UCSD-AML1 (cell line): Measurements from ENCODE around the gene LIPC.

Experiments
- DNase-seq: peaks from one replicate; lab custom pipeline; 2025; ENCODE audit not compliant: unreplicated experiment; lab: John Stamatoyannopoulos, UW

Gene LIPC

DNA sequence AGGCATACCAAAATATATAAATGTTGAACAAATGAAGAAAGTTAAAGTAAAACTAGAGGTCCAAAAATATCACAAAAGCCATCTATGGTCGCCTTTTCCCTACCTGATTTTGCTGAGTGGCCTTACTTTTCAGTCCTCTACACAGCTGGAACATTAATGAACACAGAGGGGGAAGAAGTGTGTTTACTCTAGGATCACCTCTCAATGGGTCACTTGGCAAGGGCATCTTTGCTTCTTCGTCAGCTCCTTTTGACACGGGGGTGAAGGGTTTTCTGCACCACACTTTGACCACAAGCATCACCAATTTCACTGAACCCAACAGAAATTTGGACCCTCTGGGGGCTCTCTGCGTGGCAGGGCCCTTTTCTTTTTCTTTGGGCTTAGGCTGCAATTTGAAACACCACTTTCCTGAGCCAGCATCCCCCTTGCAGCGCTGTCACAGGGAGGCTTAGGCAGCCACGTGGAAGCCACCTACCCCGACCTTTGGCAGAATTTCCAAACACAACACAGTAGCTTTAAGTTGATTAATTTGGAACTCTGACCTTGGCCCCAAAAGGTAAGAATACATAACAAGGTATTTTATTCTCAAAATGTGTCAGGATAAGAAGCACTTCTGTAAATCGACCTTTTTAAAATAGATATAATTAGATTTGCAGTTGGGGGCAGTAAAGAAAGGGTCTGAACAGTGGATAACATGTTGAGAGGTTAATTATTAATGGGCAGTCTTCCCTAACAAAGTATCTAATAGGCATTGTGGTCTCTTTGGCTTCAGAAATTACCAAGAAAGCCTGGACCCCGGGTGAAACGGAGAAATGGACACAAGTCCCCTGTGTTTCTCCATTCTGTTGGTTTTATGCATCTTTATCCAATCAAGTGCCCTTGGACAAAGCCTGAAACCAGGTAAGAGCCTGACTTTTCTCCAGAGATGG lies at the start of gene LIPC:
Gene LIPC, plus strand, starts transcription at position 771 of the 929 bp plus-strand sequence. Its CDS starts 42 bp downstream, at position 813.
- no peak for DNase-seq

GRCh38 chr15:58383876-58384275 lies 47.9 kb upstream of the LIPC start:
- DNase-seq, result no peak

DNA sequence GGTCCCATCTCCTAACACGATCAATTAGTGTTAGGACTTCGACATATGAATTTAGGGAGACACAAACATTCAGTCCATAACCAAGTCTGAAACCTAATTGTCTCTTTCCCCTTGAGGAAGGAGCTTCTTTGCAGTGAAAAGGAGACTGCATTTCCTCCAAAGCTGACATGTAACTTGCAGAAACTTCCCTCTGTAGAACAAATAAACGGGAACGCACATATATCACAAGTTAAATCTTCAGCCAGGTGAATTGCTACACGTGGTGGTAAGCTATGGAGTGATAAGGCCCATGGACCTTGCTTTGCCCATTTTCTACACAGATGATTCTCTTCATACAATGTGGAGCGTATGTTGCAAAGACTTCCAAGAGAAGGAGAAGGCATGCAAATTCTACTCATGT lies 47.1 kb upstream of the LIPC start:
- DNase-seq, result no peak

DNA sequence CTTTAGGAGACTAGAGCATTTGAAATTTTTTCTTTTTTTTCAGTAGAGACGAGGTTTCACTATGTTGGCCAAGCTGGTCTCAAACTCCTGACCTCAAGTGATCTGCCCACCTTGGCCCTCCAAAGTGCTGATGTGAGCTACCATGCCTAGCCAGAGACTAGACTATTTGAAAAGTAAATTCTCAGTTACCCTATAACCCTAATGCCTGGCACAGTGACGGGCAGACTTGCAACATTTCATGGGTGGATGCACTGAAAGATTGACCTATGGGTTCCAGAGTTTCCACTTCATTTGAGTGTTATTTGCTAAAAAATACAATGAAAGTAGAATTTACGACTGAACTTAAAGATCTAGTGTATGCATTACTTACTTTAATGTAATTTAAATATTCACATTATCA lies 45.7 kb upstream of the LIPC start:
- no peak for DNase-seq

DNA sequence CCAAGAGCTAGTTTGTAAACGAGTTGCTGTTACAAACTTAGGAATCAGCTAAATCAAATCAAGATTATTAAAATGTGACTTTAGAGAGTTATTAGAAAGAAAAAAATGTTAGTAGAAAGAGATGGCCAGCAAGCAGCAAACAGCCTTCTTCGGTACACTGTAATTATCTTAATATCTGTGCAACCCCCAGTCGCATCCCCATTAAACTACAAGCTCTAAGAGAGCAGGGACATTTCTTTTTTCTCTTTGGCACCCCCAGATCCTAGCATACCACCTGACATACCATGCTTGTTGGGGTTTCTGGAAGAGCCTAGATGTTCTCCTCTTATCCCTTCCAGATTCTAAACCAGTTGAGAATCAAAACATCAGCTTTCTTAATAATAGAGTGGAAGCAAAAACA lies 45.1 kb upstream of the LIPC start:
- no peak for DNase-seq

DNA sequence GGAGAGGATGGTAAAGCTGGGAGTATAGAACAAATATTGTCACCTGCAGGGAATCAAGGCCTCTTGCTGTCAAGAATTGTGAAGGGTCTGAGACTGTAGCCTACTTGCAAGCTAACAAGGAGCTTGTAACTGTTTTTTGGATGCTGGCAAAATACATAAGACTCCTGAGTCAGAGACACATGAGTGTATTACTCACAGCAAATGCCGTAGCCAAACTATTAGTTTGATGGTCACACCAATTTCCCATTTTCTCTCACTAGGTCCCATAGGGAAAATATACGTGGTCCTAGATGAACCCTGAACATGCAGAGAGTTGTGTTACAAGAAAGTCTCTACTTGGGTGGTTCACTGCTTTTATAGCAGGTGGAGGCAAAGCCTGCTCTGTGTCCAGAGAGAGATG lies 44.7 kb upstream of the LIPC start:
- DNase-seq, result no peak

DNA sequence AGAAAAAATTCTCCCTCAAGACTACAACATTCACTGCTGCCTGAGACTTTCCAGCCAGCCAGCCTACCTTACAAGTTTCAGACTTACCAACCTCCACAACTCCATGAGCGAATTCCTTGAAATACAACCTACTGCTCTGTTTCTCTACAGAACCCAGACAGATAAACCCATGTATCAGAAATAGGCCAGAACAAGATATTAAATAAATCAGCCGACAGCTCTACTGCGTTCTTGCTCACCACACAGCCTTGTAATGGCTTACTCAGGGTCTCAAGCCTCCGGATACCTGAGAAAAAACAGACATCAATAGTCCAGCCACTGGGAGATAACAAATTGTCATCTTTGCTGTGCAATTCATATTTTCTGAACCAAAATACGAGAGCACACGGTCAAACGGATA lies 43.6 kb upstream of the LIPC start:
- DNase-seq, result no peak

GRCh38 chr15:58390118-58390517 lies 41.7 kb upstream of the LIPC start:
- no peak for DNase-seq

DNA sequence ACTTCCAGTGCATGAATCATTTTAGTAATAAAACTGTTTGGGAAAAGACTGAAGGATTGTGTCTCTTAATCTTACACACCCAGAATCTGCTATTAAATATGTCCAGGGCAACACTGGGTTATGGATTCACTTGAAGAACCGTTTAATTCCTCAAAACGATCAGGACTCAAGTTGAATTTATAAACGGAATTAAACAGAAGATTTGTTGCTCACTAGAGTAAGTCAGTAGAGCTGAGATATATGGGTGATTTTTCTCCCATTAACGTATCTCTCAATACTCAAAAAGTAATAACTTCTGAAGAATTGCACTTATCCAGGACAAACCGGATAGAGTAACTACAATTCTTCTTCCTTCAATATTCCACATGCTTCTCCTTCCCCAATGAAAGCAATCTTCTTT lies 41.1 kb upstream of the LIPC start:
- no peak for DNase-seq

GRCh38 chr15:58391088-58391487 lies 40.7 kb upstream of the LIPC start:
- no peak for DNase-seq

GRCh38 chr15:58392141-58392540 lies 39.6 kb upstream of the LIPC start:
- DNase-seq, result no peak

DNA sequence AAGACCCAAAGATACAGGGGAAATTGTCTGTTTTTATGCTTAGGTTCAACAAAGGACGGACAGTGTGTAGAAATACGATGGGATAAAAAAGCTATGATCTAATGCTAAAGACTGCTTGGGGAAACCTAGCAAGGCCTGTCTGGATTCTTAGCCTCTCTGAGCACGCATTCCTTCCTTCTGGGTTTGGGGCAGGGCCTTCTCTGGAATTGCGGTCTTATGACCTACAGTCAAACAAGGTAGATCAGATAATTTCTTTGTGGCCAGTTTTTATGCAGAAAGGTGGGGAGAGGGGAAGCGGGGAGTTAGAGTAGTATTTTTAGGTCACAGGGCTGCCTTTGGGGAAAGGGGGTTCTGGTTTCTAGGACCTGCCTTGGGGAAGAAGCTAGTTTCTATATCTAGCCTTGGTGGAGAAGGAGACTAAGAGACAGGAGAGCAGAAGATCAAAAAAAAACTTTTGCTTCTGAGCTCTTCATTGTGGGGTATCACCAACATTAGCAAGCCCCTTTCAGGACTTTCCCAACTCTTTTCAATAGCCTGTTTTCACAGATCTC lies 39.1 kb upstream of the LIPC start:
- no peak for DNase-seq

GRCh38 chr15:58393241-58393662 lies 38.5 kb upstream of the LIPC start:
- DNase-seq, result no peak

DNA sequence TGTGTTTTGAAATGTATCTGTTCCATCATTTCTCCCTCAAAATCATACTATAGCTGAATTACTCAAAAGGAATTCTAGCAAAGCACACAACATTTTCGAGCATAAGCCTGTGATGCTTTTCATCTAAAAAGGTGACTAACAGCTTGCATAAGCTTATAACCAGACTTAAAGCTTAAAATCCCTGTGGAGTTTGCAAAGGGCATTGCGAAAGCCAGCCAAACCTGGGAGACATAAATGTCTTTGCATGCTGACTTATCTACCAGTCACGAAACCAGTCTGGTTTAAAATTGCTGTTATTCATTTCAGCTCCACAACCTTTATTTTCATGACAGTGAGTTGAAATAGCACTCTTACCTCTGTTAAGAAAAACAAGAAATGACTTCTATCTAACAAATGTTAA lies 35.6 kb upstream of the LIPC start:
- DNase-seq, result no peak

DNA sequence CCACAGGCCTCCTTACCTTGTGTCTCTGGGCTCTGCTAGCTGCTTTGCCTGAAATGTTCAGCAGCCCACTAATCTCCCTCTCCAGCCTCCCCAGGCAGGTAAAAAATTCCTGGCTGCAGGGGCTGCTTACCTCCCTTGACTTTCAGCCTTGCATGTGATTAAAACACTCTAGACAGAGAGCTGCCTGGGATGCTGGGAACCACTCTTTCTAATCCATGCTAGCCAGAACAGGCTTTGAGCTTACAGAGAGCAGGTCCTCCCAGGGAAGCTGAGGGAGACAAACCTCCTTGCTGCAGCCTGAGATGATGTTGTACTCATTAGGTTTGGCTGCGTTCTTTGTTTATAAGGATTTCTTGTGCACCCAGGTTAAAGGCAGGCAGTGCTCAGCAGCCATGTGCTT lies 33.7 kb upstream of the LIPC start:
- DNase-seq, result no peak

- no peak for DNase-seq
Observed at GRCh38 chr15:58398643-58399042, 33.1 kb upstream of the LIPC start.

- no peak for DNase-seq
Observed at GRCh38 chr15:58399739-58400138, 32.1 kb upstream of the LIPC start.

DNA sequence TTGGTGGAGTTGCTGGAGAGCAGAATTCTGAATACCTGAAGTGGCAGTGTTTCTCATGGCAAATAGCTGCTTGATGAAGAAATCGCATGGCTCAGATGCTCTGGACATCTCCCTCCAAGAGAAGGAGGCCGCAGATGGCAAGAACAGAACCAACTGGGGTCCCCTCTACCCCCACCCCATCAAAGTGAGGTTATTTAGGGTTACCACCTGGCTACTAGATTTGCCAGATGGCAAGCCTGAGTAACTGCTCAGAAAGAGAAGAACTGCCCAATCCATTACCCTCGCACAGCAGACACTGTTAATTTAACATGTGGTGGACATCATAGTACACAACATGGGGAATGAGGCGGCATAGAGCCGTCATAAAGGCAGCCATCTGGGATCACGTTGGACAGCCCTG lies 30.5 kb upstream of the LIPC start:
- DNase-seq, result no peak

- DNase-seq, result peak; percentile 19
Observed at GRCh38 chr15:58401991-58402649, 29.7 kb upstream of the LIPC start.

DNA sequence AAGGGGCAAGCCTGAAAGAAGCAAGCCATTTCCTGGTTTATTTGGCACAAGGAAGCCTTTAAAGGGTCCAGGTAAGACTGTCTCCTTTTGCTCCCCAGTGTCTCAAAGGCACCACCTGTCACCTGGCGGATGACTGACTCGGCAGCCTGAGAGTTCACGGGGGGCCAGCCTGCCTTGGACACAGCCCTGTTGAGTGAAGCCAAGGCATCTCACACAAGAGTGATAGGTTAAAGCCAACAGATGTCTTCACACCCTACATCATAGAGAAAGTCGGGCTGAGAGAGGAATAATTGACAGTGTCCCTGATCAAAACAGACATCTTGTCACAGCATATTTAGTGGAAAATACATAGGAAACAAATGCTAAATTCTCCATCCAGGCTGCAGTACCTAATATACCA lies 28.2 kb upstream of the LIPC start:
- DNase-seq, result no peak

- DNase-seq, result no peak
Observed at GRCh38 chr15:58404020-58404419, 27.8 kb upstream of the LIPC start.

DNA sequence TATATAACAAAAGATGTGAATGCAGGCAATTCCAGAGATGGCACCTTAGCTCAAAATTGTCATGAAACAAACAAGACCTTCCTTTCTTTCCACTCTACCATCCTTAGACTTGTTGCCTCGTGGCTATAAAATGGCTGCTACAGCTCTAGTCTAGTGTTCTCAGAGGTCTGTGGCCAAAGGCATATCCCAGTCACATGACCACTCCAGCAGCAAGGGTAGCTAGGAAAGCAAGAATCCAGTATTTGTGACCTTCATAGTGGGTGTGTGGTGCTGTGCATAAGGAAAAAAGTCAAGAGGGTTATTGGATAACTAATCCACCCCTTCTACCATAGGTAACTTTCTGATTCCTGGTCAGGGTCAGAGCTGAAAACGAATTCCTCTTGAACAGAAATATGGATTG lies 27.1 kb upstream of the LIPC start:
- no peak for DNase-seq
